Suprapubic skin (tissue), 3 donors: ENCODE data around the gene NR3C1.
A peak's percentile ranks its signal among the peaks of the same experiment; 100 is the strongest.

Source experiments
- CTCF ChIP-seq, 2 donors: fragments of 200-600 bp in 1 of 2; fragments of 450-650 bp in 1 of 2; sonication (generic) in 1 of 2; IDR thresholded peaks; one replicate each; pipeline ENCODE4 v1.5.1; 2016 to 2019; ENCODE audit warnings: antibody characterized with exemption in 2 of 2, mild to moderate bottlenecking in 1 of 2, moderate library complexity in 1 of 2
- EP300 ChIP-seq: sonication (generic); formaldehyde crosslinking; IDR thresholded peaks from one replicate; pipeline ENCODE4 v1.6.1; 2017; ENCODE audit warnings: antibody characterized with exemption
- POLR2A ChIP-seq, 2 donors: fragments of 450-650 bp; IDR thresholded peaks; one replicate each; pipeline ENCODE4 v1.6.1; 2017; ENCODE audit warnings: antibody characterized with exemption in 2 of 2, mild to moderate bottlenecking in 2 of 2, moderate library complexity in 2 of 2

GRCh38 chr5:143405063-143405848 lies 1.8 kb upstream of the NR3C1 start:
- TF ChIP-seq POLR2A (IDR thresholded peaks at IDR 0.05): peak; percentile 6 to 52
- no peak for TF ChIP-seq CTCF (IDR thresholded peaks at IDR 0.05)
- no peak for TF ChIP-seq EP300
